Prostate gland (tissue), 2 donors: ENCODE measurements around the gene NTN1. TPM values are rescaled to one million over a fixed set of nuclear protein-coding genes. Genes with fewer than 3 reads are reported as not detected.

Source experiments
- DNase-seq: peaks from one replicate; pipeline ENCODE4 v3.0.0-alpha.2; 2019; ENCODE audit warnings: low spot score
- H3K27ac ChIP-seq, 2 donors: fragments of 200-600 bp; sonication (generic); 2 replicates each; pipeline ENCODE4 v1.5.1; 2017 to 2019
- H3K27me3 ChIP-seq: fragments of 200-600 bp; sonication (generic); replicated peaks from 2 replicates; pipeline ENCODE4 v1.5.1; 2019; ENCODE audit not compliant: insufficient read depth
- H3K36me3 ChIP-seq, 2 donors: fragments of 200-600 bp; sonication (generic); 1 replicate in 1 of 2; 2 replicates in 1 of 2; pipeline versions ENCODE4 v1.5.1 to v1.8.1; 2017 to 2019
- H3K4me1 ChIP-seq: fragments of 200-600 bp; sonication (generic); replicated peaks from 2 replicates; pipeline ENCODE4 v1.5.1; 2019
- H3K4me3 ChIP-seq, 2 donors: fragments of 200-600 bp; sonication (generic); 2 replicates each; pipeline ENCODE4 v1.5.1; 2017 to 2019
- H3K9me3 ChIP-seq: fragments of 200-600 bp; sonication (generic); 2 replicates; pipeline ENCODE4 v1.5.1; 2017
- CTCF ChIP-seq, 4 experiments: fragments of 200-600 bp in 2 of 4; fragments of 450-650 bp in 2 of 4; sonication (generic) in 2 of 4; IDR thresholded peaks; 1 replicate in 3 of 4; 2 replicates in 1 of 4; pipeline ENCODE4 v1.5.1; 2016 to 2019; ENCODE audit warnings: antibody characterized with exemption in 4 of 4, mild to moderate bottlenecking in 2 of 4, moderate library complexity in 2 of 4
- POLR2A ChIP-seq: fragments of 450-650 bp; IDR thresholded peaks from one replicate; pipeline ENCODE4 v1.6.1; 2016; ENCODE audit warnings: antibody characterized with exemption, mild to moderate bottlenecking
- POLR2AphosphoS5 ChIP-seq: sonication (generic); formaldehyde crosslinking; IDR thresholded peaks from one replicate; pipeline ENCODE4 v1.6.1; 2017; ENCODE audit warnings: antibody characterized with exemption
- WGBS: methylation state at CpG from one replicate; pipeline ENCODE4 v1.1.5; 2018; 5-methylcytosine and 5-hydroxymethylcytosine counted together
- intact Hi-C: fragments of 100-400 bp; cut with DNase I; formaldehyde crosslinking; loops from one replicate; pipeline ENCODE4 v1.14.2; 2022
- total RNA-seq, 2 donors: library from RNA; depleted of rRNA; stranded (reverse); fragments of >200 nt; gene quantifications; one replicate each; pipeline ENCODE4 v1.1.0, GENCODE V29; 2016

Gene NTN1
- total RNA-seq, 2 donors from 2014 or later: 9.2 to 11.4 TPM

- no peak overlapping the region for H3K27ac ChIP-seq
- WGBS: 85% methylated on average over 12 of the region's 13 CpGs
Measured at GRCh38 chr17:9237661-9238301, 216.5 kb downstream of the NTN1 start.

GRCh38 chr17:9238340-9239245 is 217.3 kb downstream of the NTN1 start:
- TF ChIP-seq CTCF (IDR thresholded peaks at IDR 0.05) (no peak), POLR2AphosphoS5 (no peak), POLR2A (no peak)
- 85% methylated on average over 12 of the region's 12 CpGs for WGBS
- intact Hi-C loops: no loop called here
- Histone ChIP-seq H3K9me3 (no peaks in the 10 kb centered on the region), H3K27ac (peak overlapping the region; percentile 78 to 90), H3K4me3 (no peak overlapping the region), H3K36me3 (no peaks in the 10 kb centered on the region), H3K4me1 (no peaks in the 10 kb centered on the region), H3K27me3 (no peaks in the 10 kb centered on the region)
- DNase-seq: no peak

More at GRCh38 chr17:9237661-9238301, 216.5 kb downstream of the NTN1 start:
- no peaks in the 10 kb centered on the region for H3K9me3 ChIP-seq
- H3K36me3 ChIP-seq: no peaks in the 10 kb centered on the region
- H3K4me3 ChIP-seq: no peak overlapping the region
- H3K4me1 ChIP-seq: no peaks in the 10 kb centered on the region
- no peaks in the 10 kb centered on the region for H3K27me3 ChIP-seq
- TF ChIP-seq CTCF (IDR thresholded peaks at IDR 0.05): no peak
- no peak for TF ChIP-seq POLR2A
- no peak for TF ChIP-seq POLR2AphosphoS5
- DNase-seq: no peak
- intact Hi-C loops: no loop called here

GRCh38 chr17:9239246-9239792 is 218.0 kb downstream of the NTN1 start:
- Histone ChIP-seq H3K4me1 (no peaks in the 10 kb centered on the region), H3K27ac (peak overlapping the region; percentile 78 to 90), H3K4me3 (peak overlapping the region; percentile 33 to 48), H3K36me3 (no peaks in the 10 kb centered on the region), H3K9me3 (no peaks in the 10 kb centered on the region), H3K27me3 (no peaks in the 10 kb centered on the region)
- WGBS: 48% methylated on average over 11 of the region's 27 CpGs
- TF ChIP-seq POLR2A (peak; percentile 11), POLR2AphosphoS5 (no peak), CTCF (IDR thresholded peaks at IDR 0.05) (peak in 1 of 4 experiments; percentile 6)
- intact Hi-C loops: no loop called here
- DNase-seq: no peak

GRCh38 chr17:9239793-9240658 is 218.7 kb downstream of the NTN1 start:
- no peaks in the 10 kb centered on the region for H3K36me3 ChIP-seq
- no peaks in the 10 kb centered on the region for H3K9me3 ChIP-seq
- H3K27ac ChIP-seq: peak overlapping the region; percentile 86 to 90
- H3K4me3 ChIP-seq: peak overlapping the region; percentile 33 to 48
- no peaks in the 10 kb centered on the region for H3K27me3 ChIP-seq
- intact Hi-C loops: loop anchor here (5.0 kb wide), 1 partner anchor 52 kb away; no protein-coding TSS in a partner anchor
- no peak for TF ChIP-seq POLR2AphosphoS5
- peak; percentile 68 for TF ChIP-seq POLR2A
- TF ChIP-seq CTCF (IDR thresholded peaks at IDR 0.05): peak in 1 of 4 experiments; percentile 4
- DNase-seq: peak; percentile 72
- no peaks in the 10 kb centered on the region for H3K4me1 ChIP-seq
- WGBS: 1% methylated on average over 28 of the region's 84 CpGs
